ENCODE measurements around the gene KRTAP4-6.

- TF ChIP-seq RCOR1 (IDR thresholded peaks at IDR 0.05; ENCODE audit: low read depth, low read length) (no peak), CTCF (IDR thresholded peaks at IDR 0.05) (no peak), BHLHE40 (IDR thresholded peaks at IDR 0.05; ENCODE audit: low read depth, low read length) (no peak), RAD21 (conservative IDR thresholded peaks at IDR 0.05 in 1 of 2, IDR thresholded peaks at IDR 0.05 in 1 of 2) (no peak), EHMT2 (IDR thresholded peaks at IDR 0.05; ENCODE audit: low read depth) (no peak), REST (IDR thresholded peaks at IDR 0.05) (no peak), CHD2 (IDR thresholded peaks at IDR 0.05; ENCODE audit: low read length, partially characterized antibody) (no peak), CEBPB (IDR thresholded peaks at IDR 0.05) (no peak), HDAC2 (IDR thresholded peaks at IDR 0.05) (no peak), ELK1 (IDR thresholded peaks at IDR 0.05; ENCODE audit: low read depth, low read length) (no peak), POLR2A (IDR thresholded peaks at IDR 0.05; ENCODE audit: low read length) (no peak), EP300 (IDR thresholded peaks at IDR 0.05) (no peak), JUN (IDR thresholded peaks at IDR 0.05) (no peak)
Measured at GRCh38 chr17:41178341-41178740, 38.0 kb upstream of the KRTAP4-6 start.

Measured in A549 (cell line).